Neutrophil (primary cell): Measurements from ENCODE around the gene ILF2.
A peak's percentile ranks its signal among the peaks of the same experiment; 100 is the strongest.

Experiments
- H3K27ac ChIP-seq: fragments of 200-600 bp; sonication (generic); 2 replicates; pipeline ENCODE4 v1.5.1; 2016; ENCODE audit warnings: mild to moderate bottlenecking, moderate library complexity
- H3K27me3 ChIP-seq: fragments of 200-600 bp; sonication (generic); 2 replicates; pipeline ENCODE4 v1.6.0; 2016; ENCODE audit warnings: mild to moderate bottlenecking
- H3K36me3 ChIP-seq: fragments of 200-600 bp; sonication (generic); 2 replicates; pipeline ENCODE4 v1.5.1; 2017
- H3K4me1 ChIP-seq, 2 experiments: fragments of 200-600 bp in 1 of 2; sonication (generic) in 1 of 2; 1 replicate in 1 of 2; 2 replicates in 1 of 2; pipeline versions ENCODE4 v1.5.1 to v1.6.1; 2013 to 2016; ENCODE audit warnings: low read depth in 1 of 2, low read length in 1 of 2, mild to moderate bottlenecking in 1 of 2, moderate library complexity in 1 of 2; ENCODE audit not compliant: control insufficient read depth in 1 of 2, insufficient read depth in 1 of 2
- H3K4me3 ChIP-seq, 2 experiments: fragments of 200-600 bp in 1 of 2; sonication (generic) in 1 of 2; 1 replicate in 1 of 2; 2 replicates in 1 of 2; pipeline ENCODE4 v1.5.1; 2013 to 2016; ENCODE audit warnings: low read depth in 1 of 2, low read length in 1 of 2, mild to moderate bottlenecking in 1 of 2, moderate library complexity in 1 of 2
- H3K9me3 ChIP-seq: fragments of 200-600 bp; sonication (generic); 2 replicates; pipeline ENCODE4 v1.5.1; 2016
- CTCF ChIP-seq: fragments of 200-600 bp; sonication (generic); IDR thresholded peaks from 2 replicates; pipeline ENCODE4 v1.5.1; 2016; ENCODE audit warnings: antibody characterized with exemption

The ILF2 gene

GRCh38 chr1:153667439-153667838 is 3.4 kb downstream of the ILF2 start:
- Histone ChIP-seq H3K9me3 (no peaks in the 10 kb centered on the region), H3K27ac (no peak overlapping the region), H3K36me3 (peaks cover 49% of the 10 kb centered on the region), H3K4me1 (peaks cover 18 to 19% of the 10 kb centered on the region in 2 experiments), H3K27me3 (no peaks in the 10 kb centered on the region), H3K4me3 (no peak overlapping the region)
- TF ChIP-seq CTCF, result no peak

GRCh38 chr1:153663211-153663610 is 7.6 kb downstream of the ILF2 start:
- H3K4me3 ChIP-seq, result no peak overlapping the region
- peaks cover 9 to 10% of the 10 kb centered on the region in 2 experiments for H3K4me1 ChIP-seq
- no peaks in the 10 kb centered on the region for H3K9me3 ChIP-seq
- no peak for TF ChIP-seq CTCF
- H3K27me3 ChIP-seq, result no peaks in the 10 kb centered on the region
- H3K27ac ChIP-seq, result peak overlapping the region; percentile 32
- H3K36me3 ChIP-seq, result peaks cover 65% of the 10 kb centered on the region

- Histone ChIP-seq H3K4me3 (no peak overlapping the region), H3K4me1 (peaks cover 9 to 16% of the 10 kb centered on the region in 2 experiments), H3K36me3 (peaks cover 59% of the 10 kb centered on the region), H3K9me3 (no peaks in the 10 kb centered on the region), H3K27ac (peak overlapping the region; percentile 32), H3K27me3 (no peaks in the 10 kb centered on the region)
- no peak for TF ChIP-seq CTCF
Observed at GRCh38 chr1:153662269-153662668, 8.5 kb downstream of the ILF2 start.

- no peaks in the 10 kb centered on the region for H3K9me3 ChIP-seq
- H3K4me1 ChIP-seq, result peaks cover 9 to 16% of the 10 kb centered on the region in 2 experiments
- TF ChIP-seq CTCF, result no peak
- no peaks in the 10 kb centered on the region for H3K27me3 ChIP-seq
- peaks cover 48% of the 10 kb centered on the region for H3K36me3 ChIP-seq
- H3K4me3 ChIP-seq, result no peak overlapping the region
- peak overlapping the region; percentile 29 for H3K27ac ChIP-seq
Observed at GRCh38 chr1:153661111-153661708, 9.6 kb downstream of the ILF2 start.

- H3K4me1 ChIP-seq, result peaks cover 9 to 16% of the 10 kb centered on the region in 2 experiments
- peak overlapping the region in 1 of 2 experiments; percentile 73 for H3K4me3 ChIP-seq
- no peak for TF ChIP-seq CTCF
- H3K9me3 ChIP-seq, result no peaks in the 10 kb centered on the region
- peak overlapping the region; percentile 93 for H3K27ac ChIP-seq
- peaks cover 35% of the 10 kb centered on the region for H3K36me3 ChIP-seq
- no peaks in the 10 kb centered on the region for H3K27me3 ChIP-seq
Observed at GRCh38 chr1:153659656-153660055, 11.1 kb downstream of the ILF2 start.
